ENCODE data around the gene LRRC40.

LRRC40 gene

GRCh38 chr1:70103770-70104169 lies 101.6 kb downstream of the LRRC40 start:
- no peak for DNase-seq

DNA sequence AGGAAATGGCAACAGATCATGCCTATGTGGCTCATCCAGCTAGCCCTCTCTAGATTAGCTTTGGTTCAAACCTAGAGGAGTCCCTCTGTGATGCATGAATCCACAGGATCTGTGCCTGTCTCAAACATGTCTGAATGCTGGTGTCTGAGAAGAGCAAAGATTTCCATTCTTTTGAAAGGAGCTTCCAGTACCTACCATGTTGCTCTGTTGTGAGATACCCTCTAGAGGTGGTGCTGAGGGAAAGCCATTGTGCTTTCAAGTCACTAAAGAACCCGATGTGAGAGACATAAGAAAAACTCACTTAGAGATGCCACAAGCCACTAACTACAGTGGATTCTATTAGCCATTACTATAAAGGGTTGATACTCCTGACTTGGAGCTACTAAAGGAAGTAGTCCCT lies 103.6 kb downstream of the LRRC40 start:
- no peak for DNase-seq

GRCh38 chr1:70101231-70101630 lies 104.1 kb downstream of the LRRC40 start:
- no peak for DNase-seq
